Panc1 (cell line): ENCODE data around the gene GRIP1. TPM values are rescaled to one million over a fixed set of nuclear protein-coding genes. Genes with fewer than 3 reads are reported as not detected.

ENCODE experiments used
- ATAC-seq: fragments of 200-7000 bp; cut with Tn5 transposase; 2 replicates; pipeline ENCODE4 v1.9.1; 2020; ENCODE audit warnings: mild to moderate bottlenecking, moderate library complexity
- BruUV-seq: library from RNA; stranded (reverse); fragments of 400-500 nt; replicated peaks from 2 replicates; lab custom pipeline; 2021; lab: Mats Ljungman, UMichigan
- CTCF ChIA-PET: fragments of 300-600 bp; sonication (Branson Sonifier 250); formaldehyde crosslinking; loops from one replicate; lab custom pipeline; 2022; ENCODE audit warnings: antibody characterized with exemption; lab: Charles Lee
- POLR2A ChIA-PET: fragments of 300-600 bp; sonication (Branson Sonifier 250); formaldehyde crosslinking; loops from one replicate; lab custom pipeline; 2022; ENCODE audit warnings: antibody characterized with exemption; lab: Charles Lee
- DNase-seq: peaks from one replicate; pipeline ENCODE4 v3.0.0-alpha.2; 2010; ENCODE audit warnings: low read depth, low spot score
- H3K27ac ChIP-seq: 2 replicates; pipeline ENCODE4 v1.5.1; 2011; ENCODE audit warnings: mild to moderate bottlenecking, low read length, inconsistent platforms
- H3K27me3 ChIP-seq: fragments of 200-500 bp; sonication (Bioruptor generic); 2 replicates; pipeline ENCODE4 v1.6.0; 2014; ENCODE audit warnings: low read length, inconsistent platforms; ENCODE audit not compliant: control insufficient read depth, insufficient read depth
- H3K36me3 ChIP-seq: fragments of 200-500 bp; sonication (Bioruptor generic); 2 replicates; pipeline ENCODE4 v1.5.1; 2014; ENCODE audit warnings: inconsistent platforms, mild to moderate bottlenecking, low read length, moderate library complexity; ENCODE audit not compliant: control insufficient read depth, insufficient read depth
- H3K4me1 ChIP-seq: 2 replicates; pipeline ENCODE4 v1.5.1; 2011; ENCODE audit warnings: inconsistent platforms, mild to moderate bottlenecking, low read length, moderate library complexity; ENCODE audit not compliant: control insufficient read depth, insufficient read depth
- H3K4me3 ChIP-seq, 2 experiments: 2 replicates each; pipeline ENCODE4 v1.5.1; 2011 to 2012; ENCODE audit warnings: low read depth in 2 of 2, low read length in 2 of 2, mild to moderate bottlenecking in 2 of 2, inconsistent platforms in 1 of 2, moderate library complexity in 1 of 2
- H3K9me3 ChIP-seq: fragments of 200-500 bp; sonication (Bioruptor generic); 2 replicates; pipeline ENCODE4 v1.5.1; 2014; ENCODE audit warnings: low read depth, mild to moderate bottlenecking, inconsistent platforms, low read length, moderate library complexity; ENCODE audit not compliant: control insufficient read depth, insufficient read depth
- CTCF ChIP-seq: fragments of 450-650 bp; IDR thresholded peaks from 2 replicates; pipeline ENCODE4 v1.5.1; 2017; ENCODE audit warnings: mild to moderate bottlenecking
- POLR2AphosphoS5 ChIP-seq: IDR thresholded peaks from 2 replicates; pipeline ENCODE4 v1.6.1; 2012; ENCODE audit warnings: mild to moderate bottlenecking, low read depth, low read length, moderate library complexity
- REST ChIP-seq, 2 experiments: IDR thresholded peaks; 2 replicates each; pipeline ENCODE4 v1.6.1; 2011 to 2012; ENCODE audit warnings: low read depth in 2 of 2, control low read depth in 1 of 2, low read length in 1 of 2, mild to moderate bottlenecking in 1 of 2, moderate library complexity in 1 of 2; ENCODE audit not compliant: insufficient read depth in 1 of 2
- SIN3A ChIP-seq: IDR thresholded peaks from 2 replicates; pipeline ENCODE4 v1.6.1; 2012; ENCODE audit warnings: low read depth, mild to moderate bottlenecking, low read length, moderate library complexity, borderline replicate concordance; ENCODE audit not compliant: insufficient read depth
- TCF7L2 ChIP-seq: IDR thresholded peaks from 2 replicates; pipeline ENCODE4 v1.6.1; 2011; ENCODE audit warnings: mild to moderate bottlenecking, low read depth, low read length, inconsistent platforms
- in situ Hi-C: cut with HindIII; loops from 2 replicates; pipeline ENCODE4 v1.10.0; 2016; ENCODE audit warnings: low sequenced_read_pairs, low pct_unique_long_range_greater_than_20kb
- intact Hi-C: fragments of 100-400 bp; cut with micrococcal nuclease; formaldehyde crosslinking; loops from one replicate; pipeline ENCODE4 v1.10.0; 2022; ENCODE audit not compliant: unreplicated experiment
- total RNA-seq: library from RNA; stranded (reverse); gene quantifications from one replicate; pipeline ENCODE4 v1.2.1, GENCODE V29; 2021; ENCODE audit not compliant: unreplicated experiment

Gene GRIP1
- total RNA-seq, 1 experiment from 2014 or later = 9.2 TPM

GRCh38 chr12:66693901-66694513, 15.1 kb upstream of the GRIP1 start:
- Histone ChIP-seq H3K27me3 (peaks cover 7% of the 10 kb centered on the region), H3K4me3 (no peak overlapping the region), H3K9me3 (no peaks in the 10 kb centered on the region), H3K36me3 (no peaks in the 10 kb centered on the region), H3K27ac (no peak overlapping the region), H3K4me1 (no peaks in the 10 kb centered on the region)
- ATAC-seq = peak; percentile 96
- DNase-seq = peak; percentile 32
- no TSS peak for BruUV-seq
- in situ Hi-C loops (no loop called here), intact Hi-C loops (loop anchor here (5.0 kb wide), 4 partner anchors 168 to 547 kb away; no protein-coding TSS in a partner anchor)
- CTCF ChIA-PET = interaction anchor here (0.6 kb wide), 1 partner anchor 176 kb away, joined by 3 read pairs; no protein-coding TSS in a partner anchor
- POLR2A ChIA-PET = no interaction called here
- TF ChIP-seq TCF7L2 (no peak), CTCF (peak; percentile 76), REST (IDR thresholded peaks at IDR 0.05; ENCODE audit: insufficient read depth in 1 of 2, low read depth in 2 of 2, low read length in 1 of 2) (no peak), POLR2AphosphoS5 (no peak), SIN3A (no peak)

GRCh38 chr12:66692986-66693385, 14.1 kb upstream of the GRIP1 start:
- POLR2A ChIA-PET = no interaction called here
- Histone ChIP-seq H3K4me3 (no peak overlapping the region), H3K27ac (no peak overlapping the region), H3K4me1 (no peaks in the 10 kb centered on the region), H3K36me3 (no peaks in the 10 kb centered on the region), H3K27me3 (peaks cover 7% of the 10 kb centered on the region), H3K9me3 (no peaks in the 10 kb centered on the region)
- CTCF ChIA-PET = no interaction called here
- no peak for DNase-seq
- BruUV-seq = no TSS peak
- no peak for TF ChIP-seq SIN3A
- TF ChIP-seq REST (IDR thresholded peaks at IDR 0.05; ENCODE audit: insufficient read depth in 1 of 2, low read depth in 2 of 2, low read length in 1 of 2) = no peak
- no peak for TF ChIP-seq POLR2AphosphoS5
- no peak for TF ChIP-seq CTCF
- TF ChIP-seq TCF7L2 = no peak
- no peak for ATAC-seq
- intact Hi-C loops (loop anchor here (5.0 kb wide), 4 partner anchors 169 to 546 kb away; no protein-coding TSS in a partner anchor), in situ Hi-C loops (no loop called here)
